AG09309 (cell line): Measurements from ENCODE around the gene HHEX.

Source experiments
- DNase-seq: peaks from one replicate; pipeline ENCODE4 v3.0.0-alpha.2; 2010; ENCODE audit warnings: low read depth
- H3K4me3 ChIP-seq: 2 replicates; pipeline ENCODE4 v1.5.1; 2011; ENCODE audit warnings: mild to moderate bottlenecking, low read depth, low read length, moderate library complexity; ENCODE audit not compliant: control insufficient read depth
- CTCF ChIP-seq: IDR thresholded peaks from 2 replicates; pipeline ENCODE4 v1.5.1; 2011; ENCODE audit warnings: mild to moderate bottlenecking, low read depth, low read length, inconsistent platforms; ENCODE audit not compliant: insufficient read depth, control insufficient read depth; ENCODE audit errors: missing control alignments

Gene HHEX

GRCh38 chr10:92699193-92699517 is 9.4 kb downstream of the HHEX start:
- TF ChIP-seq CTCF = no peak
- DNase-seq = no peak

GRCh38 chr10:92699518-92700381 is 10.0 kb downstream of the HHEX start:
- peak overlapping the region; percentile 43 for H3K4me3 ChIP-seq
- no peak for TF ChIP-seq CTCF
- no peak for DNase-seq

More at GRCh38 chr10:92699193-92699517, 9.4 kb downstream of the HHEX start:
- peak overlapping the region; percentile 43 for H3K4me3 ChIP-seq

GRCh38 chr10:92702301-92702916 is 12.7 kb downstream of the HHEX start:
- DNase-seq = no peak
- no peak overlapping the region for H3K4me3 ChIP-seq

GRCh38 chr10:92712016-92712889 is 22.5 kb downstream of the HHEX start:
- DNase-seq = no peak
- TF ChIP-seq CTCF = no peak
- no peak overlapping the region for H3K4me3 ChIP-seq

More at GRCh38 chr10:92702301-92702916, 12.7 kb downstream of the HHEX start:
- TF ChIP-seq CTCF = no peak

- TF ChIP-seq CTCF = no peak
- no peak for DNase-seq
- no peak overlapping the region for H3K4me3 ChIP-seq
Measured at GRCh38 chr10:92714152-92714845, 24.5 kb downstream of the HHEX start.

GRCh38 chr10:92714872-92715271 is 25.1 kb downstream of the HHEX start:
- TF ChIP-seq CTCF = no peak
- no peak for DNase-seq
- H3K4me3 ChIP-seq = no peak overlapping the region
